NOMO-1 (cell line): ENCODE measurements around the gene NCF2.

Experiments
- DNase-seq, 2 experiments: peaks; one replicate each; lab custom pipeline; 2025; ENCODE audit not compliant: unreplicated experiment in 2 of 2; lab: John Stamatoyannopoulos, UW

NCF2 gene

DNA sequence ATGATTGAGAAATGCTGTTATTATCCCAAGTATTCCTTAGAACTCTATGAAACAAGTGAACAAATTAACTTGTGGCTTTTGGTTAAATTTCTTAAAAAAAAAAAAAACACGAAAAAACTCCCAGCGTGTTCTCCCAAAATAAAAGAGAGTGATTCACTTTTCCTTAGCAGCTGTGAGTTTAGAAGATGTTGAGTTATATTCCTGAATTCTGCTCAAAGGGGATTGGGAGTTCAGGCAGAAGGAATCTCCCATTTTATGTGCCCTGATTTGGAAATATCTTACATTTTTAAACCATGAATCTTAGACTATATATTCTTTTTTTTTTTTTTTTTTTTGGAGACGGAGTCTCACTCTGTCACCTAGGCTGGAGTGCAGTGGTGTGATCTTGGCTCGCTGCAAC, 83.7 kb downstream of the NCF2 start:
- DNase-seq, result no peak
